ENCODE measurements around the gene XNDC1N. TPM values are rescaled to one million over a fixed set of nuclear protein-coding genes. Genes with fewer than 3 reads are reported as not detected.

Gene XNDC1N
- total and polyA plus RNA-seq, 2 of the 13 experiments (the other 11 are each of a cell fraction or from before 2014, with no cell fraction given), result 3.4 to 7.5 TPM

- Histone ChIP-seq H3K4me1 (ENCODE audit: insufficient read depth, low read length) (peaks cover 6% of the 10 kb centered on the region; the same call in 1 of the 2 replicates), H4K20me1 (ENCODE audit: insufficient read depth, low read length) (no peaks in the 10 kb centered on the region), H3K36me3 (replicated peaks in 1 of 2; ENCODE audit: control insufficient read depth in 1 of 2, insufficient read depth in 2 of 2, low read length in 2 of 2) (peaks cover 7 to 45% of the 10 kb centered on the region in 2 experiments; a peak in 4 of 5 replicates), H3K79me2 (ENCODE audit: insufficient read depth, low read length) (peaks cover 2% of the 10 kb centered on the region), H3K4me2 (ENCODE audit: low read depth, low read length) (no peak overlapping the region), H3K4me3 (replicated peaks in 1 of 3; ENCODE audit: insufficient read depth in 1 of 3, low read depth in 2 of 3, low read length in 3 of 3) (no peak overlapping the region), H3K9me3 (ENCODE audit: low read length) (no peaks in the 10 kb centered on the region), H2AFZ (ENCODE audit: low read length) (no peak overlapping the region), H3K9ac (ENCODE audit: insufficient read depth, low read depth, low read length) (no peak overlapping the region), H3K27ac (ENCODE audit: extremely low read length, insufficient read depth, low read length) (no peak overlapping the region), H3K27me3 (ENCODE audit: control insufficient read depth in 1 of 2, insufficient read depth in 2 of 2, low read length in 2 of 2) (no peaks in the 10 kb centered on the region)
- DNase-seq (ENCODE audit: low spot score) (no peak), ATAC-seq (no peak), FAIRE-seq (no peak)
- intact Hi-C loops (cut with micrococcal nuclease; ENCODE audit: unreplicated experiment), result no loop called here
- in situ Hi-C loops (cut with HindIII; ENCODE audit: extremely low pct_ligation_motif_present, low pct_unique_long_range_greater_than_20kb), result no loop called here
- TF ChIP-seq PAXIP1 (CRISPR knock-in tag; conservative IDR thresholded peaks at IDR 0.05), result no peak
- TF ChIP-seq PAF1 (CRISPR knock-in tag; IDR thresholded peaks at IDR 0.05), result no peak
- TF ChIP-seq ADNP (CRISPR knock-in tag; IDR thresholded peaks at IDR 0.05), result no peak
- WGBS (ENCODE audit: low lambda C conversion rate), result 98% methylated on average over 4 of the region's 4 CpGs
- no TSS peak for BruUV-seq (replicated peaks)
- CTCF ChIA-PET (ENCODE audit: low intra/inter-chr PET ratio, low total read pairs), result no interaction called here
- POLR2A ChIA-PET, result no interaction called here
Observed at GRCh38 chr11:71964641-71965040, 36.2 kb upstream of the XNDC1N start.

GRCh38 chr11:71963468-71963867 lies 35.1 kb upstream of the XNDC1N start:
- Histone ChIP-seq H3K27me3 (ENCODE audit: control insufficient read depth in 1 of 2, insufficient read depth in 2 of 2, low read length in 2 of 2) (no peaks in the 10 kb centered on the region), H3K4me1 (ENCODE audit: insufficient read depth, low read length) (peaks cover 6% of the 10 kb centered on the region; the same call in 1 of the 2 replicates), H3K79me2 (ENCODE audit: insufficient read depth, low read length) (peaks cover 5% of the 10 kb centered on the region), H3K27ac (ENCODE audit: extremely low read length, insufficient read depth, low read length) (no peak overlapping the region), H4K20me1 (ENCODE audit: insufficient read depth, low read length) (no peaks in the 10 kb centered on the region), H3K4me3 (replicated peaks in 1 of 3; ENCODE audit: insufficient read depth in 1 of 3, low read depth in 2 of 3, low read length in 3 of 3) (no peak overlapping the region), H2AFZ (ENCODE audit: low read length) (no peak overlapping the region), H3K9me3 (ENCODE audit: low read length) (no peaks in the 10 kb centered on the region), H3K36me3 (replicated peaks in 1 of 2; ENCODE audit: control insufficient read depth in 1 of 2, insufficient read depth in 2 of 2, low read length in 2 of 2) (peaks cover 5 to 41% of the 10 kb centered on the region in 2 experiments; a peak in 4 of 5 replicates), H3K4me2 (ENCODE audit: low read depth, low read length) (no peak overlapping the region), H3K9ac (ENCODE audit: insufficient read depth, low read depth, low read length) (no peak overlapping the region)
- no peak for TF ChIP-seq MED8 (CRISPR knock-in tag; IDR thresholded peaks at IDR 0.05; ENCODE audit: insufficient replicate concordance)
- TF ChIP-seq, protein P1, sequence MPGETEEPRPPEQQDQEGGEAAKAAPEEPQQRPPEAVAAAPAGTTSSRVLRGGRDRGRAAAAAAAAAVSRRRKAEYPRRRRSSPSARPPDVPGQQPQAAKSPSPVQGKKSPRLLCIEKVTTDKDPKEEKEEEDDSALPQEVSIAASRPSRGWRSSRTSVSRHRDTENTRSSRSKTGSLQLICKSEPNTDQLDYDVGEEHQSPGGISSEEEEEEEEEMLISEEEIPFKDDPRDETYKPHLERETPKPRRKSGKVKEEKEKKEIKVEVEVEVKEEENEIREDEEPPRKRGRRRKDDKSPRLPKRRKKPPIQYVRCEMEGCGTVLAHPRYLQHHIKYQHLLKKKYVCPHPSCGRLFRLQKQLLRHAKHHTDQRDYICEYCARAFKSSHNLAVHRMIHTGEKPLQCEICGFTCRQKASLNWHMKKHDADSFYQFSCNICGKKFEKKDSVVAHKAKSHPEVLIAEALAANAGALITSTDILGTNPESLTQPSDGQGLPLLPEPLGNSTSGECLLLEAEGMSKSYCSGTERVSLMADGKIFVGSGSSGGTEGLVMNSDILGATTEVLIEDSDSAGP (CRISPR knock-in tag; IDR thresholded peaks at IDR 0.05; ENCODE audit: borderline replicate concordance), result no peak
- TF ChIP-seq, protein P2, sequence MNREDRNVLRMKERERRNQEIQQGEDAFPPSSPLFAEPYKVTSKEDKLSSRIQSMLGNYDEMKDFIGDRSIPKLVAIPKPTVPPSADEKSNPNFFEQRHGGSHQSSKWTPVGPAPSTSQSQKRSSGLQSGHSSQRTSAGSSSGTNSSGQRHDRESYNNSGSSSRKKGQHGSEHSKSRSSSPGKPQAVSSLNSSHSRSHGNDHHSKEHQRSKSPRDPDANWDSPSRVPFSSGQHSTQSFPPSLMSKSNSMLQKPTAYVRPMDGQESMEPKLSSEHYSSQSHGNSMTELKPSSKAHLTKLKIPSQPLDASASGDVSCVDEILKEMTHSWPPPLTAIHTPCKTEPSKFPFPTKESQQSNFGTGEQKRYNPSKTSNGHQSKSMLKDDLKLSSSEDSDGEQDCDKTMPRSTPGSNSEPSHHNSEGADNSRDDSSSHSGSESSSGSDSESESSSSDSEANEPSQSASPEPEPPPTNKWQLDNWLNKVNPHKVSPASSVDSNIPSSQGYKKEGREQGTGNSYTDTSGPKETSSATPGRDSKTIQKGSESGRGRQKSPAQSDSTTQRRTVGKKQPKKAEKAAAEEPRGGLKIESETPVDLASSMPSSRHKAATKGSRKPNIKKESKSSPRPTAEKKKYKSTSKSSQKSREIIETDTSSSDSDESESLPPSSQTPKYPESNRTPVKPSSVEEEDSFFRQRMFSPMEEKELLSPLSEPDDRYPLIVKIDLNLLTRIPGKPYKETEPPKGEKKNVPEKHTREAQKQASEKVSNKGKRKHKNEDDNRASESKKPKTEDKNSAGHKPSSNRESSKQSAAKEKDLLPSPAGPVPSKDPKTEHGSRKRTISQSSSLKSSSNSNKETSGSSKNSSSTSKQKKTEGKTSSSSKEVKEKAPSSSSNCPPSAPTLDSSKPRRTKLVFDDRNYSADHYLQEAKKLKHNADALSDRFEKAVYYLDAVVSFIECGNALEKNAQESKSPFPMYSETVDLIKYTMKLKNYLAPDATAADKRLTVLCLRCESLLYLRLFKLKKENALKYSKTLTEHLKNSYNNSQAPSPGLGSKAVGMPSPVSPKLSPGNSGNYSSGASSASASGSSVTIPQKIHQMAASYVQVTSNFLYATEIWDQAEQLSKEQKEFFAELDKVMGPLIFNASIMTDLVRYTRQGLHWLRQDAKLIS (CRISPR knock-in tag; IDR thresholded peaks at IDR 0.05), result no peak
- TF ChIP-seq ZNF484 (CRISPR knock-in tag; IDR thresholded peaks at IDR 0.05; ENCODE audit: borderline replicate concordance, low read depth), result no peak
- CTCF ChIA-PET (ENCODE audit: low intra/inter-chr PET ratio, low total read pairs), result no interaction called here
- POLR2A ChIA-PET, result no interaction called here
- BruUV-seq (replicated peaks), result no TSS peak
- intact Hi-C loops (cut with micrococcal nuclease; ENCODE audit: unreplicated experiment), result no loop called here
- in situ Hi-C loops (cut with HindIII; ENCODE audit: extremely low pct_ligation_motif_present, low pct_unique_long_range_greater_than_20kb), result no loop called here
- DNase-seq (ENCODE audit: low spot score) (no peak), ATAC-seq (no peak), FAIRE-seq (no peak)
- WGBS (ENCODE audit: low lambda C conversion rate), result over 99% methylated on average over 8 of the region's 8 CpGs
